ENCODE results near the gene FOXL3. TPM values are rescaled to one million over a fixed set of nuclear protein-coding genes. Genes with fewer than 3 reads are reported as not detected.

FOXL3 gene
- total RNA-seq, 3 donors from 2014 or later (not counting 1 experiment from before 2014, with no cell fraction given), result not detected

DNA sequence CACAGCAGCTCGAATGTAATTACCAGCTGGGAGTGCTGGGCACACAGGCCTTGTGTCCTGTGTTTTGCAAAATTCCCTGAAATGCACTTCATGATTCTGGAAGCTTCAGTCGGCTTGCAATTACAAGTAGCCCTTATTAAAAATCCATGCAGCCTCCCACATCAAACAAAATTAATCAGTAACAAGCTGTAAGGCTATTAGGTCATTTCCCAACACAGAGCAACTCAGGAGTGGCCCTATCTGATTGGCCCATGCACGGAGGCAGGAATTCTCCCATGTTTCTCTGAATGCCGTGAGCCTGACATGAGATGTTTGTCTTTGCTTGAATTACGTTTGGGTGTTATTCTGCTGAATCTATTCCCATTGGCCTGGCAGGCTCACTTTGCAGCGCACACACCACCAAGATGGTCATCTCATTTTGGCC lies 36.9 kb downstream of the FOXL3 start:
- Mint-ChIP-seq H3K36me3 (no peaks in the 10 kb centered on the region), H3K9me3 (peaks cover 0 to 2% of the 10 kb centered on the region in 2 donors), H3K4me3 (no peak overlapping the region), H3K27me3 (ENCODE audit: low read depth in 2 of 2) (peaks cover 0 to 10% of the 10 kb centered on the region in 2 donors), H3K4me1 (no peaks in the 10 kb centered on the region), H3K27ac (no peak overlapping the region)
- H3K4me1 ChIP-seq (ENCODE audit: control insufficient read depth, insufficient read depth, low read length), result peaks cover 6% of the 10 kb centered on the region
- no peaks in the 10 kb centered on the region for H3K36me3 ChIP-seq (ENCODE audit: control insufficient read depth, insufficient read depth, low read length)
- WGBS (ENCODE audit: insufficient coverage), result 89% methylated on average over 6 of the region's 6 CpGs
- DNase-seq (no peak), ATAC-seq (no peak)
- intact Hi-C loops (cut with micrococcal nuclease), result no loop called here
- no peak overlapping the region for H3K27ac ChIP-seq (ENCODE audit: low read length)
- H3K27me3 ChIP-seq (ENCODE audit: control insufficient read depth, insufficient read depth, low read length), result no peaks in the 10 kb centered on the region
- no peak overlapping the region for H3K4me3 ChIP-seq (ENCODE audit: low read length)
- TF ChIP-seq, protein P1, sequence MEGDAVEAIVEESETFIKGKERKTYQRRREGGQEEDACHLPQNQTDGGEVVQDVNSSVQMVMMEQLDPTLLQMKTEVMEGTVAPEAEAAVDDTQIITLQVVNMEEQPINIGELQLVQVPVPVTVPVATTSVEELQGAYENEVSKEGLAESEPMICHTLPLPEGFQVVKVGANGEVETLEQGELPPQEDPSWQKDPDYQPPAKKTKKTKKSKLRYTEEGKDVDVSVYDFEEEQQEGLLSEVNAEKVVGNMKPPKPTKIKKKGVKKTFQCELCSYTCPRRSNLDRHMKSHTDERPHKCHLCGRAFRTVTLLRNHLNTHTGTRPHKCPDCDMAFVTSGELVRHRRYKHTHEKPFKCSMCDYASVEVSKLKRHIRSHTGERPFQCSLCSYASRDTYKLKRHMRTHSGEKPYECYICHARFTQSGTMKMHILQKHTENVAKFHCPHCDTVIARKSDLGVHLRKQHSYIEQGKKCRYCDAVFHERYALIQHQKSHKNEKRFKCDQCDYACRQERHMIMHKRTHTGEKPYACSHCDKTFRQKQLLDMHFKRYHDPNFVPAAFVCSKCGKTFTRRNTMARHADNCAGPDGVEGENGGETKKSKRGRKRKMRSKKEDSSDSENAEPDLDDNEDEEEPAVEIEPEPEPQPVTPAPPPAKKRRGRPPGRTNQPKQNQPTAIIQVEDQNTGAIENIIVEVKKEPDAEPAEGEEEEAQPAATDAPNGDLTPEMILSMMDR (IDR thresholded peaks at IDR 0.05), result no peak
- H3K9me3 ChIP-seq (ENCODE audit: control insufficient read depth, insufficient read depth, low read length), result peaks cover 3% of the 10 kb centered on the region

DNA sequence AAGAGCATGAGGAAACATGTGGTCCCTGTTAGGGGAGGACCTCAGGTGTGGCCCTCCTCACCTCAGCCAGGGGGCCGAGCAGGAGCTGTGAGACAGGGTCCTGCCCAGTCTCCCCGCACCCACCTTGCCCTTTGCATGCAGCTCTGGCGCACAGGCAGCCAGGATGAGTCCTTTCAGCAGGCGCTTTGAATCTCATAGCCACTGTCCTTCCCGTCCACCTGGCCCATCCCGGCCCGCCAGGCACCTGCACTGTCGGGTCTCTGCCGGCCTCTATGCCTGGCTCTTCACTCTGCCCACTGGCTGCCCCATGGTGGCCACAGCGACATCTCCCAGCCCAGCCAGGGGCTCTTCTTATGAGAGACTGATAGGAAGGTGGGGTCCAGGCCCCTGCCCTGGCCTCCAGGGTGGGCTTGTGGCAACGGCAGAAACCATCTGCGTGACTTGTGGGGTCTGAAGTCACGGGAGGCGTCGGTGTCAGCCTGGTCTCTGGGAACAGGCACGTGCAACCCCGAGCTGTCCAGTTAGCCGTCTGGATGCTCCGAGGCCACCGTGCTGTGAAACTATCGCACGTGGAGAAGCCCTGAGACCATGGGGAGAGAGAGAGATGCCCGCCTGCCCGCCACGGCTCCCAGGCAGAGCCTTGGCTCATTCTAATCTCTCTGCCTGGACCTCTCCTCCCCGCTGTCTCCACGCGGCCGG lies 37.4 kb downstream of the FOXL3 start:
- ATAC-seq (no peak), DNase-seq (no peak)
- intact Hi-C loops (cut with micrococcal nuclease), result no loop called here
- Histone ChIP-seq H3K36me3 (ENCODE audit: control insufficient read depth, insufficient read depth, low read length) (no peaks in the 10 kb centered on the region), H3K4me3 (ENCODE audit: low read length) (no peak overlapping the region), H3K27ac (ENCODE audit: low read length) (no peak overlapping the region), H3K4me1 (ENCODE audit: control insufficient read depth, insufficient read depth, low read length) (peaks cover 2% of the 10 kb centered on the region), H3K27me3 (ENCODE audit: control insufficient read depth, insufficient read depth, low read length) (no peaks in the 10 kb centered on the region), H3K9me3 (ENCODE audit: control insufficient read depth, insufficient read depth, low read length) (peaks cover 3% of the 10 kb centered on the region)
- Mint-ChIP-seq H3K4me3 (no peak overlapping the region), H3K27ac (no peak overlapping the region), H3K36me3 (no peaks in the 10 kb centered on the region), H3K4me1 (no peaks in the 10 kb centered on the region), H3K27me3 (ENCODE audit: low read depth in 2 of 2) (peaks cover 0 to 10% of the 10 kb centered on the region in 2 donors), H3K9me3 (peaks cover 0 to 2% of the 10 kb centered on the region in 2 donors)
- WGBS (ENCODE audit: insufficient coverage), result 93% methylated on average over 29 of the region's 29 CpGs
- TF ChIP-seq, protein P1 (IDR thresholded peaks at IDR 0.05), result no peak

DNA sequence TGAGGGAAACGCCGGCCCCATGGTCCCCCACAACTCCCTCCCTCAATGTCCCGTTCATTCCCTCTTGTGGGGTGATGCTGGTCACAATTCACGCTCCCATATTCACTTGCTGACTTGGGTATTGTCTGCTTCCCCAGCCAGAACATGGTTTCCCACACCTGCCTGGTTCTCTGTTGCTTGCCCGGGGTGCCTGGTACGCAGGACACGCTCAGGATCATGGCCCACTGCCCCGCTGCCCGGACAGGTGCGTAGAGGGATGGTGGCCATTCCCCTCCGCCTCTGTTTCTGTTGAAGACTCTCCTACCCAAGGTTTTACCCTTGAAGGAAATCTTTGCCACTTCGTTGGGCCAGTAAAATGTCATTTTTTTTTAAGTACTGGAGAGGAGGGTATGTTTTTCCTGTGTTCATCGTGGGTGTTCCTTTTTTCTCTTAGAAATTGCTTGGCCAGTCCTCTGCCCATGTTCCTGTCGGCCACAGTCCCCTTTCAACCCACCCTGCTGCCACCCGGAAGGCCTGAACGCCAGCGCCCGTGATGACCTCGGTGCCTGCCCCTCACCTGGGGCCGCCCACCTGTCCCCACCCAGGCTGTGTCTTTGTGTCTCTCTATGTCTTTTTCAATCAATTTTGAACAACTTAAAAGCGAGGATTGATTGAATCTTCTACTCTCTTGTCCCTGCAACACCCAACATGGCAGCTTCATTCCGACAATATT lies 38.2 kb downstream of the FOXL3 start:
- intact Hi-C loops (cut with micrococcal nuclease), result no loop called here
- Histone ChIP-seq H3K27ac (ENCODE audit: low read length) (no peak overlapping the region), H3K9me3 (ENCODE audit: control insufficient read depth, insufficient read depth, low read length) (peaks cover 3% of the 10 kb centered on the region), H3K4me1 (ENCODE audit: control insufficient read depth, insufficient read depth, low read length) (peaks cover 8% of the 10 kb centered on the region), H3K27me3 (ENCODE audit: control insufficient read depth, insufficient read depth, low read length) (no peaks in the 10 kb centered on the region), H3K4me3 (ENCODE audit: low read length) (no peak overlapping the region), H3K36me3 (ENCODE audit: control insufficient read depth, insufficient read depth, low read length) (no peaks in the 10 kb centered on the region)
- Mint-ChIP-seq H3K4me3 (no peak overlapping the region), H3K27me3 (ENCODE audit: low read depth in 2 of 2) (peaks cover 0 to 10% of the 10 kb centered on the region in 2 donors), H3K27ac (no peak overlapping the region), H3K36me3 (no peaks in the 10 kb centered on the region), H3K9me3 (peaks cover 0 to 2% of the 10 kb centered on the region in 2 donors), H3K4me1 (no peaks in the 10 kb centered on the region)
- WGBS (ENCODE audit: insufficient coverage), result 82% methylated on average over 22 of the region's 22 CpGs
- ATAC-seq, result no peak
- no peak for DNase-seq
- TF ChIP-seq, protein P1 (IDR thresholded peaks at IDR 0.05), result no peak
